ENCODE measurements around the gene GPRC5D. TPM values are rescaled to one million over a fixed set of nuclear protein-coding genes. Genes with fewer than 3 reads are reported as not detected.

GPRC5D gene
- total RNA-seq, 6 donors from 2014 or later: 0.66 to 2.1 TPM; not detected in 4

DNA sequence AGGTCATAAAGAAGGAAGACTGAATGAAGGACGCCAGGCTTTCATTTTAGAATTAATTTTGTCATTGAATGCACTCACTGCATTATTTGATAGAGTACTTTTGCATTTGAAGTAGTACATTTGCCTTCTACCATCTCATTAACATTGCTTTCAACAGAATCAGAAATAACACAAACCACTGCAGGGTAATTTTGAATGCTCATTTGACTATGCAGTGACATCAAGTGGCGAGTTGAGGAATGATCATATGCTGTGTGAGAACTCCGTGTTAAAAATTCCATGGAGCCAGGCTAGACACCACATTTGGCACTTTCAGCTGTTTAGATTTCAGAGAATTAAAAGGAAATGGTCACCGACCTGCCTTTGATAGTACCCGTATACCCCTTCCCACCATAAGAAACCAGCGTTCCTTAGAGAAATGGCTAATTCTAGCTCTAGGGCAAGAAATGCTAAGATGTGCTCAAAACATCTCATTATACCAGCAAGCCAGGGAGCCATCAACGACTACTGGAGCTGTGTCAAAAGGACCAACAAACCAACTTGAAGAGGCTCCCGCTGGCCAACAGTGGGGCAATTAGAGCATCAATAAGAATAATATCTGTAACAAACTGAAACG, 31.6 kb upstream of the GPRC5D start:
- Histone ChIP-seq H3K27ac (no peak overlapping the region), H3K36me3 (peaks cover 3 to 81% (median 33%) of the 10 kb centered on the region in 4 donors), H3K27me3 (no peaks in the 10 kb centered on the region), H3K4me3 (no peak overlapping the region), H3K9me3 (no peaks in the 10 kb centered on the region), H3K4me1 (peaks cover 0 to 4% (median 1%) of the 10 kb centered on the region in 4 donors)
- 61 to 64% methylated on average over 9 of the region's 9 CpGs for WGBS, 2 donors
- ATAC-seq (ENCODE audit: low FRiP score in 2 of 2) (peak; percentile 31 to 60), DNase-seq (no peak)
- TF ChIP-seq POLR2AphosphoS5 (IDR thresholded peaks at IDR 0.05) (no peak), POLR2A (IDR thresholded peaks at IDR 0.05) (no peak), EP300 (IDR thresholded peaks at IDR 0.05) (no peak)
- TF ChIP-seq, protein P1, sequence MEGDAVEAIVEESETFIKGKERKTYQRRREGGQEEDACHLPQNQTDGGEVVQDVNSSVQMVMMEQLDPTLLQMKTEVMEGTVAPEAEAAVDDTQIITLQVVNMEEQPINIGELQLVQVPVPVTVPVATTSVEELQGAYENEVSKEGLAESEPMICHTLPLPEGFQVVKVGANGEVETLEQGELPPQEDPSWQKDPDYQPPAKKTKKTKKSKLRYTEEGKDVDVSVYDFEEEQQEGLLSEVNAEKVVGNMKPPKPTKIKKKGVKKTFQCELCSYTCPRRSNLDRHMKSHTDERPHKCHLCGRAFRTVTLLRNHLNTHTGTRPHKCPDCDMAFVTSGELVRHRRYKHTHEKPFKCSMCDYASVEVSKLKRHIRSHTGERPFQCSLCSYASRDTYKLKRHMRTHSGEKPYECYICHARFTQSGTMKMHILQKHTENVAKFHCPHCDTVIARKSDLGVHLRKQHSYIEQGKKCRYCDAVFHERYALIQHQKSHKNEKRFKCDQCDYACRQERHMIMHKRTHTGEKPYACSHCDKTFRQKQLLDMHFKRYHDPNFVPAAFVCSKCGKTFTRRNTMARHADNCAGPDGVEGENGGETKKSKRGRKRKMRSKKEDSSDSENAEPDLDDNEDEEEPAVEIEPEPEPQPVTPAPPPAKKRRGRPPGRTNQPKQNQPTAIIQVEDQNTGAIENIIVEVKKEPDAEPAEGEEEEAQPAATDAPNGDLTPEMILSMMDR (IDR thresholded peaks at IDR 0.05): peak; percentile 24 to 59 (median 46)

DNA sequence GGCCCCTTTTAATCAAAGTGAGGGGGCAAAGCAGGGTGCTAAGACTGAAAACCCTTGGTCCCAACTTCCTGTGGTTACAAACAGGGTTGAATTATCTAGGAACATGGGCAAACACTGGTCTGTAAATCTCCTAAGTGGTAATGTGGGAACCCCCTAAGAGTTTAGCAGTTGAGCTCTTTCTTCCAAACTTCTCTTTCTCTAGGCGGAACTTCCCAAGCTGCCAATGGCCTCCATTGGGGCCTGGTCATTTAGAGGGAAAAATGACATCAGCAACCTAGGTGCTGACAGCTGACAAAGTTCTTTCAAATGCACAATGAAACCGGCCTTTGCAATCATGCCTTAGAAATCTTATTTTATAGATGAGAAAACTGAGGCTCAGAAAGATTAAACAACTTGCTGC, 30.4 kb upstream of the GPRC5D start:
- H3K4me1 ChIP-seq: peaks cover 0 to 4% (median 1%) of the 10 kb centered on the region in 4 donors
- DNase-seq (no peak), ATAC-seq (ENCODE audit: low FRiP score in 2 of 2) (no peak)

DNA sequence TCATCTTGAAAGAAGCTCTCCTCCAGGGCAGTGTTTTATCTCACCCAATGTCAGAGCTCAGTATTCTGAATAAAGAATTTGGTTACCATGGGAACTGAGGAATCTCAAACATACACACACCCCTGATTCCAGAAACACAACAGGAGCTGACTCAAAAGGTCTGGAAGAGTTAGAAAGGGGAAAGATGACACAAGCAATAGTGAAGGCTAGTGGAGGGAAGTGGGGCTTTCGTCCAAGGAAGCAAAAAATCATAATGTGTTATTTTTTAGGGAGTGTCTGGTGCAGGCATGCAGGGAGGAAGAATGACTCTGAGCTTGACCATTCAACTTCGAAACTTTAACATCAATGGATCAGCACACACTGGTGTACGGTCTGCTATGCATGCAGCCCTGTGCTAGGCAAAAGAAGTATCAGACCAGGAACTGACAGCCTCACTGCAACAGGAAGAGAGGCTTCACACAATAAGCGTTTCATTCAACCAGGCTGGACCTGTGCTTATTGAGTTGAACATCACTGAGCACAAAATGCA, 27.8 kb upstream of the GPRC5D start:
- peak; percentile 38 to 84 for ATAC-seq (ENCODE audit: low FRiP score in 2 of 2)
- DNase-seq: no peak
- WGBS, 2 donors: 77 to 85% methylated on average over 4 of the region's 4 CpGs
- H3K36me3 ChIP-seq: peaks cover 0 to 64% (median 18%) of the 10 kb centered on the region in 4 donors
- no peaks in the 10 kb centered on the region for H3K27me3 ChIP-seq
- H3K27ac ChIP-seq: no peak overlapping the region
- peaks cover 0 to 4% (median 1%) of the 10 kb centered on the region in 4 donors for H3K4me1 ChIP-seq
- TF ChIP-seq, protein P1 (IDR thresholded peaks at IDR 0.05): no peak
- TF ChIP-seq EP300 (IDR thresholded peaks at IDR 0.05): no peak
- TF ChIP-seq POLR2A (IDR thresholded peaks at IDR 0.05): no peak
- no peak for TF ChIP-seq POLR2AphosphoS5 (IDR thresholded peaks at IDR 0.05)
- H3K9me3 ChIP-seq: no peaks in the 10 kb centered on the region
- H3K4me3 ChIP-seq: no peak overlapping the region

More for the DNA sequence above, 30.4 kb upstream of the GPRC5D start:
- Histone ChIP-seq H3K9me3 (no peaks in the 10 kb centered on the region), H3K27me3 (no peaks in the 10 kb centered on the region), H3K27ac (no peak overlapping the region), H3K36me3 (peaks cover 0 to 75% (median 32%) of the 10 kb centered on the region in 4 donors), H3K4me3 (no peak overlapping the region)
- TF ChIP-seq POLR2A (IDR thresholded peaks at IDR 0.05) (no peak), POLR2AphosphoS5 (IDR thresholded peaks at IDR 0.05) (no peak), EP300 (IDR thresholded peaks at IDR 0.05) (no peak)
- TF ChIP-seq, protein P1 (IDR thresholded peaks at IDR 0.05): no peak
- 93 to 98% methylated on average over 2 of the region's 2 CpGs for WGBS, 2 donors

DNA sequence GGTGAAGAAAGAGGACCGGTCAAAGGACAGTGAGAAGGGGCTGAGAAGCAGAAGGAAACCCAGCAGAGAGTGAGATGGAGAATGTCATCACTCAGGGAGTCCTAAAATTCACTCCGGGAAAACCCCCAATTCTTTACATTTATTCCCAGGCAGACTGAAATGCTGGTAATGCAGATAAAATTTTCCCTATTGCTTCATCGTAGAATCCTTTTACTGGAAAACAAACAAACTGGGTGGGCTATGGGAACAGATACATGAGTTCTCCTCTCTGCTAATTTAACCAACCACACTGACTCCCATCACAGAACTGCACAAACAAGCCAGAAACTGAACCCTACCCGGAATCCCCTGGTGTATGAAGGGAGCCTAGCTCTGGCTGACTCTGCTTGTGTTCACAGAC, 27.2 kb upstream of the GPRC5D start:
- H3K9me3 ChIP-seq: no peaks in the 10 kb centered on the region
- H3K36me3 ChIP-seq: peaks cover 0 to 67% (median 24%) of the 10 kb centered on the region in 4 donors
- H3K4me3 ChIP-seq: no peak overlapping the region
- H3K27me3 ChIP-seq: no peaks in the 10 kb centered on the region
- H3K4me1 ChIP-seq: peaks cover 0 to 4% (median 1%) of the 10 kb centered on the region in 4 donors
- no peak for TF ChIP-seq EP300 (IDR thresholded peaks at IDR 0.05)
- TF ChIP-seq POLR2AphosphoS5 (IDR thresholded peaks at IDR 0.05): no peak
- no peak for TF ChIP-seq POLR2A (IDR thresholded peaks at IDR 0.05)
- H3K27ac ChIP-seq: no peak overlapping the region
- 78 to 80% methylated on average over 4 of the region's 4 CpGs for WGBS, 2 donors
- ATAC-seq (ENCODE audit: low FRiP score in 2 of 2): no peak
- no peak for DNase-seq

DNA sequence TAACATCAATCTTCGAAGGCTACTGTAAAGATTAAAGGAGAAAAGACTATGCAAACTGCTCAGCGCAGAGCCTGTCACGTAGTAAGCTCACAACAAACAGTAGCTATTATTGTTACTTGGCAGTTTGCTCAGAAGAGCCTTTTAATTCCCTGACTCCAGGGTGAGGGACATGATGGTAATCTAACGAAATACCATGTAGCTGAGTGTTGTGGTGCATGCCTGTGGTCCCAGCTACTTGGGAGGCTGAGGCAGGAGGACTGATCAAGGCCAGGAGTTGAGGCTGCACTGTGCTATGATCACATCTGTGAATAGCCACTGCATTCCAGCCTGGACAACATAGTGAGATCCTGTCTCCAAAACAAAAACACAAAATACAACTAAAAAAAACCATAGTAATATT, 25.3 kb upstream of the GPRC5D start:
- no peak for ATAC-seq (ENCODE audit: low FRiP score in 2 of 2)
- Histone ChIP-seq H3K36me3 (peaks cover 5 to 80% (median 38%) of the 10 kb centered on the region in 4 donors), H3K4me3 (no peak overlapping the region), H3K27me3 (no peaks in the 10 kb centered on the region), H3K9me3 (peaks cover 0 to 7% (median 3%) of the 10 kb centered on the region in 4 donors), H3K4me1 (peaks cover 0 to 4% (median 1%) of the 10 kb centered on the region in 4 donors), H3K27ac (no peak overlapping the region)
- no peak for TF ChIP-seq EP300 (IDR thresholded peaks at IDR 0.05)
- no peak for TF ChIP-seq POLR2AphosphoS5 (IDR thresholded peaks at IDR 0.05)
- TF ChIP-seq, protein P1 (IDR thresholded peaks at IDR 0.05): no peak
- TF ChIP-seq POLR2A (IDR thresholded peaks at IDR 0.05): no peak
- 96 to 99% methylated on average over 4 of the region's 4 CpGs for WGBS, 2 donors
- DNase-seq: no peak
